K562 (cell line): ENCODE measurements around the gene PANX1. TPM values are rescaled to one million over a fixed set of nuclear protein-coding genes. Genes with fewer than 3 reads are reported as not detected.

Experiments used
- DLX4 ChIP-seq: fragments of 250-450 bp; sonication (Bioruptor Pico); IDR thresholded peaks from 2 replicates; pipeline ENCODE4 v1.6.1; 2021; ENCODE audit warnings: mild to moderate bottlenecking
- EHMT2 ChIP-seq: fragments of 450-650 bp; IDR thresholded peaks from 2 replicates; pipeline ENCODE4 v1.6.1; 2018; ENCODE audit warnings: antibody characterized with exemption
- ETV5 ChIP-seq: sonication (generic); formaldehyde crosslinking; IDR thresholded peaks from 2 replicates; pipeline ENCODE4 v1.4.0; 2020; ENCODE audit warnings: low read depth, mild to moderate bottlenecking, missing genetic modification reagents
- MEIS2 ChIP-seq: fragments of 450-650 bp; IDR thresholded peaks from 2 replicates; pipeline ENCODE4 v1.6.1; 2014; ENCODE audit warnings: mild to moderate bottlenecking; ENCODE audit not compliant: partially characterized antibody
- NR2F6 ChIP-seq: fragments of 450-650 bp; formaldehyde crosslinking; IDR thresholded peaks from 2 replicates; pipeline ENCODE4 v1.4.0; 2020; ENCODE audit warnings: mild to moderate bottlenecking
- PHF20 ChIP-seq: fragments of 450-650 bp; IDR thresholded peaks from 2 replicates; pipeline ENCODE4 v1.6.1; 2018; ENCODE audit not compliant: partially characterized antibody
- PKNOX1 ChIP-seq: fragments of 450-650 bp; IDR thresholded peaks from 2 replicates; pipeline ENCODE4 v1.6.1; 2016
- SMAD4 ChIP-seq: fragments of 250-450 bp; sonication (Bioruptor Pico); conservative IDR thresholded peaks from 2 replicates; pipeline ENCODE4 v1.8.0; 2021; ENCODE audit warnings: inconsistent platforms, mild to moderate bottlenecking, moderate library complexity
- TCF3 ChIP-seq: sonication (generic); formaldehyde crosslinking; IDR thresholded peaks from 2 replicates; pipeline ENCODE4 v1.4.0; 2020; ENCODE audit warnings: mild to moderate bottlenecking, missing genetic modification reagents
- ZEB2 ChIP-seq: fragments of 450-650 bp; IDR thresholded peaks from 2 replicates; pipeline ENCODE4 v1.6.1; 2016
- ZNF12 ChIP-seq: sonication (generic); formaldehyde crosslinking; IDR thresholded peaks from 2 replicates; pipeline ENCODE4 v1.4.0; 2020; ENCODE audit warnings: mild to moderate bottlenecking, missing genetic modification reagents
- ZNF395 ChIP-seq: fragments of 200-800 bp; sonication (Bioruptor generic); IDR thresholded peaks from 2 replicates; pipeline ENCODE4 v1.6.1; 2017; ENCODE audit warnings: missing genetic modification characterization, missing compliant biosample characterization
- ZNF518B ChIP-seq: fragments of 250-450 bp; sonication (Bioruptor Pico); IDR thresholded peaks from 2 replicates; pipeline ENCODE4 v1.5.0; 2021; ENCODE audit warnings: mild to moderate bottlenecking, moderate library complexity
- ZNF592 ChIP-seq: fragments of 450-650 bp; IDR thresholded peaks from 2 replicates; pipeline ENCODE4 v1.6.1; 2017; ENCODE audit warnings: antibody characterized with exemption, mild to moderate bottlenecking
- polyA plus RNA-seq, 8 experiments: library from polyadenylated mRNA; depleted of rRNA in 4 of 8; stranded (reverse) in 5 of 8; unstranded in 3 of 8; fragments of >200 nt; fragmentation: Nextera tagmentation in 2 of 8; fragmentation: Illumina TruSeq in 1 of 8; extraction: Ambion mirVana in 2 of 8; extraction: Trizol in 1 of 8; gene quantifications; 2 replicates each; pipeline versions ENCODE4 v1.2.1 to v1.2.3, GENCODE V29; 2011 to 2014; ENCODE audit warnings: inconsistent platforms in 1 of 8, missing spikeins in 1 of 8
- total RNA-seq, 7 experiments: library from RNA; depleted of rRNA in 6 of 7; stranded (reverse); fragments of >200 nt in 6 of 7; fragmentation: Illumina TruSeq in 2 of 7; extraction: Trizol in 2 of 7; gene quantifications; 2 replicates each; pipeline versions ENCODE4 v1.2.1 to v1.2.3, GENCODE V29; 2011 to 2021; ENCODE audit warnings: low replicate concordance in 1 of 7

PANX1 gene
- total and polyA plus RNA-seq, 9 of the 15 experiments (the other 6 are each of a cell fraction or from before 2014, with no cell fraction given), result 1.9 to 14.8 (median 10.1) TPM

GRCh38 chr11:94142308-94143281, 14.0 kb downstream of the PANX1 start (continued):
- TF ChIP-seq ZNF592, result peak; percentile 41; the same call in 1 of the 2 replicates
- TF ChIP-seq NR2F6 (CRISPR knock-in tag), result no peak
- TF ChIP-seq EHMT2, result peak; percentile 89
- peak; percentile 13; the same call in 1 of the 2 replicates for TF ChIP-seq ZEB2
- TF ChIP-seq ETV5, result no peak
- peak; percentile 89 for TF ChIP-seq SMAD4
- peak; percentile 94 for TF ChIP-seq MEIS2
- TF ChIP-seq ZNF12 (CRISPR knock-in tag), result no peak
- TF ChIP-seq ZNF395 (CRISPR knock-in tag), result no peak
- no peak for TF ChIP-seq PHF20
- TF ChIP-seq TCF3 (CRISPR knock-in tag), result peak; percentile 40
- TF ChIP-seq ZNF518B (CRISPR knock-in tag), result no peak
- TF ChIP-seq DLX4, result no peak
- TF ChIP-seq PKNOX1, result peak; percentile 91
